Epidermal melanocyte (primary cell): ENCODE results near the gene IL17F.

Experiments
- DNase-seq: peaks from one replicate; pipeline ENCODE4 v3.0.0; 2011; ENCODE audit warnings: low spot score; ENCODE audit not compliant: insufficient read length

The IL17F gene

DNA sequence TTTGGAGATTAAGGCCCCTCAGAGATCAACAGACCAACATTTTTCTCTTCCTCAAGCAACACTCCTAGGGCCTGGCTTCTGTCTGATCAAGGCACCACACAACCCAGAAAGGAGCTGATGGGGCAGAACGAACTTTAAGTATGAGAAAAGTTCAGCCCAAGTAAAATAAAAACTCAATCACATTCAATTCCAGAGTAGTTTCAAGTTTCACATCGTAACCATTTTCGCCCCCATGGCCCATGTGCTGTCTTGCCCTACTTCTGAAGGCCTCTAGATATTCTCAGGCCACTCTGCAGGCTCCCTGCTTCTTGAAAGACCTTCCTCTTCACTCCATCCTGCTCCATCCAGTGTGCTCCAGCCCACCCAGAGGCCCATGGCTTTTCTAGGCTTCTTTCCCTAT lies 53.9 kb downstream of the IL17F start:
- no peak for DNase-seq

DNA sequence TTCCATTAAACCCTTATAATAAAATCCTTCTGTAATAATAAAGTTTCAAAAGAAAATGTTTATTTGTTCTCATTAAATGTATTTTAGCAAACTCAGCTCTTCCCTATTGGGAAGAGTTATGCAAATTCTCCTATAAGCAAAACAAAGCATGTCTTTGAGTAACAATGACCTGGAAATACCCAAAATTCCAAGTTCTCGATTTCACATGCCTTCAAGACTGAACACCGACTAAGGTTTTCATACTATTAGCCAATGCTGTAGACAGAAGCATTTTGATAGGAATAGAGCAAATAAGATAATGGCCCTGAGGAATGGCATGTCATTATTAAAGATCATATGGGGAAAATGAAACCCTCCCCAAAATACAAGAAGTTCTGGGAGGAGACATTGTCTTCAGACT lies 54.3 kb downstream of the IL17F start:
- no peak for DNase-seq

DNA sequence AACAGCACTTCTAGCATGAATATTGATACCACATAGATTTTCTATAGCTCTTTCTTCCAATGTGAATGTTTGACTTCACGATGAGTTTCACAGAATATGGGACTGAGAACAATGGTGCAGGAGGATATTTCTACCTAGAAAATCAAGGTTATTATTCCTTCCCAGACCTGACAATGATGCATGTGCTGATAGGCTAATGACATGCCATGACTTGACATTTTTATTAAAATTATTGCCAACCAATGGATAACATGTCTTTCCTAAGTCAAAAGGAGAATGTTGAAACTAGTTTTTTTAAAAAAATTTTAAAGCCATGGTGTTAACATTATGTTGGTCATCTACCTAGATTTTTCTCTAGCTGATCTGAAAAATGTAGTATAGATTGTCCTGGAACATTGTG lies 57.2 kb downstream of the IL17F start:
- DNase-seq = no peak
